Duodenal mucosa (tissue), 2 donors: ENCODE measurements around the gene GRID2.
"Not testable (repeated sequence)": the region's sequence is repeated elsewhere in the genome, so short reads cannot be mapped to it uniquely, and the experiment has no call there.

Experiments
- H3K27ac ChIP-seq: one replicate; pipeline ENCODE4 v1.7.0; 2013; ENCODE audit warnings: low read depth, low read length
- H3K27me3 ChIP-seq, 2 donors: one replicate each; pipeline ENCODE4 v1.7.0; 2013; ENCODE audit warnings: low read length in 2 of 2, control low read depth in 1 of 2; ENCODE audit not compliant: insufficient read depth in 2 of 2, control insufficient read depth in 1 of 2
- H3K36me3 ChIP-seq, 2 donors: one replicate each; pipeline ENCODE4 v1.7.0; 2013; ENCODE audit warnings: low read length in 2 of 2, control low read depth in 1 of 2; ENCODE audit not compliant: insufficient read depth in 2 of 2, control insufficient read depth in 1 of 2
- H3K4me1 ChIP-seq, 2 donors: one replicate each; pipeline ENCODE4 v1.7.0; 2013; ENCODE audit warnings: low read length in 2 of 2, control low read depth in 1 of 2; ENCODE audit not compliant: insufficient read depth in 2 of 2, control insufficient read depth in 1 of 2
- H3K4me3 ChIP-seq, 2 donors: one replicate each; pipeline ENCODE4 v1.7.0; 2013; ENCODE audit warnings: low read length in 2 of 2, low read depth in 1 of 2
- H3K9ac ChIP-seq, 2 donors: one replicate each; pipeline ENCODE4 v1.7.0; 2013; ENCODE audit warnings: low read length in 2 of 2, low read depth in 1 of 2
- H3K9me3 ChIP-seq, 2 donors: one replicate each; pipeline ENCODE4 v1.7.0; 2013; ENCODE audit warnings: low read length in 2 of 2, control low read depth in 1 of 2; ENCODE audit not compliant: control insufficient read depth in 1 of 2

The GRID2 gene

DNA sequence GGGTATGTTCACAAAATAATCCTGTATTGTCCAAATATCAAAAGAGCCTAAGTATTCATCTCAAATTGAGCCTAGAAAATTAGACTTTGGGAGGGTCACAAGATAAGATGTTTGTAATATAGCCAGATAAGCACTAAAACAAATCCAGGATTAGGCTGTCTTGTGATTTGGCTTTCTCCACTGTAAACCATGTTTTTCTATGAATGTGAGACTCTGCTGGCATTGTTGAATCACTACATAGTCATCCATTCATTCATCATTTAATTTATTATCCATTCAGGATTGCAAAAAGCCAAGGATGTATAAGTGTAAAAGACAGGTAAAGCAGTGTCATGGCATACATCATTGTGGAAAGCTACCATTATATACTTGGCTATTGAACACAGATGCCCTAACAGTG is 148.0 kb downstream of the GRID2 start:
- H3K4me1 ChIP-seq: no peaks in the 10 kb centered on the region
- no peak overlapping the region for H3K27ac ChIP-seq

DNA sequence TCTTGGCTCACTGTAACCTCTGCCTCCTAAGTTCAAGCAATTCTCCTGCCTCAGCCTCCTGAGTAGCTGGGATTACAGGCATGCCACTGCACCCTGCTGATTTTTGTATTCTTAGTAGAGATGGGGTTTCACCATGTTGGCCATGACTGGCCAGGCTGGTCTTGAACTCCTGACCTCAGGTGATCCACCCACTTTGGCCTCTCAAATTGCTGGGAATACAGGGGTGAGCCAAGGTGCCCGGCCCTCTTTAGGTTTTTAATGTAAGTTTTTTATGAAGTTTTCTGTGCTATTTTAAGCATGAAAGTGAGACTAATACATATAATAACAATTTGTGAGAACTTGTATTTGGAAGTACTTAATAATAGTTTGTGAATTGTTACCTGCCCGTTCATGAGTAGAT is 148.6 kb downstream of the GRID2 start:
- not testable (repeated sequence) for H3K9me3 ChIP-seq, H3K4me3 ChIP-seq, H3K9ac ChIP-seq, H3K27ac ChIP-seq, H3K36me3 ChIP-seq, H3K27me3 ChIP-seq, H3K4me1 ChIP-seq

More for the DNA sequence above, 148.0 kb downstream of the GRID2 start:
- H3K36me3 ChIP-seq: no peaks in the 10 kb centered on the region
- H3K9me3 ChIP-seq: no peaks in the 10 kb centered on the region
- H3K27me3 ChIP-seq: no peaks in the 10 kb centered on the region
- no peak overlapping the region for H3K4me3 ChIP-seq
- no peak overlapping the region for H3K9ac ChIP-seq

DNA sequence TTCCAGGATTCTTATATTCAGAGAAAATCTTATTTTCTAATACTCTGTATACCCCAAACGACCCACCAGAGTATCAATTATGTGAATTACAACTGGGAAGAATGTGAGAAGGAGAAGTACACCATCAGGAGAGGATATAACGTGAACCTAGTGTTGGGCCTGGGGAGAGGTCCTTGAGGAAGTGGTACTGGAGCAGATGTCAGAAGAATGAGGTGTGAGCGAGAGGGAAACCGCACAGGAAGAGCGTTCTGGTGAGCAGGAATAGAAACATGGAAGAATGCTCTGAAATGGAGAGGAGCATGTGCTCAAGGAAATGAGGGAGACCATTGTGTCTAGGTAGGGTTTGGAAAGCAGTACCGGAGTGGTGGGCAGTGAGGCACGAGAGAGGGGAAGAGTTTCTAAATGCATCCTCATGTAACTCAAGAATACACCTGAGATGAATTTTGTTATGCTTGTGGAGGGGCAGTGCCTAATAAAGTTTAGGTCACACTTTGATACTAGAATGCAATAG is 151.6 kb downstream of the GRID2 start:
- Histone ChIP-seq H3K9ac (no peak overlapping the region), H3K27me3 (no peaks in the 10 kb centered on the region), H3K27ac (no peak overlapping the region), H3K9me3 (no peaks in the 10 kb centered on the region), H3K36me3 (no peaks in the 10 kb centered on the region), H3K4me3 (no peak overlapping the region), H3K4me1 (no peaks in the 10 kb centered on the region)

DNA sequence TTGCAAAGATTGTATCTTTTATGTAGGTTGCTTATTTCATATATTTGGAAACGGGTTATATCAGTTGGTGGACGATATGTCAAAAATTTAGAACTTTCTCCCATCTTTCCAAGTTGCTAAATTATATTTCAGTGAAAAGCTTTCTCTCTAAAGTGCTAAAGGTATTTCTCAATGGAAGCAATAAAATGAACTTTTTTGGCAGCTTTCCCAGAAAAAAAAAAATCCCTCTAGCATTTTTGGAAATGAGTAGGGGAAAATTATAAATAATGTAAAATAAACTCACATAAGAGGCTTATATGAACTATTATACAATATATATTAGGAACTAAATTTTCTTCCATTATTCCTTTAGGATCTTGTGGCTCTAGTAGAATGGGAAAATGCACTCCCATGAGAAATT is 152.2 kb downstream of the GRID2 start:
- Histone ChIP-seq H3K27ac (no peak overlapping the region), H3K4me1 (no peaks in the 10 kb centered on the region), H3K36me3 (no peaks in the 10 kb centered on the region), H3K27me3 (no peaks in the 10 kb centered on the region), H3K9me3 (no peaks in the 10 kb centered on the region), H3K4me3 (no peak overlapping the region), H3K9ac (no peak overlapping the region)

DNA sequence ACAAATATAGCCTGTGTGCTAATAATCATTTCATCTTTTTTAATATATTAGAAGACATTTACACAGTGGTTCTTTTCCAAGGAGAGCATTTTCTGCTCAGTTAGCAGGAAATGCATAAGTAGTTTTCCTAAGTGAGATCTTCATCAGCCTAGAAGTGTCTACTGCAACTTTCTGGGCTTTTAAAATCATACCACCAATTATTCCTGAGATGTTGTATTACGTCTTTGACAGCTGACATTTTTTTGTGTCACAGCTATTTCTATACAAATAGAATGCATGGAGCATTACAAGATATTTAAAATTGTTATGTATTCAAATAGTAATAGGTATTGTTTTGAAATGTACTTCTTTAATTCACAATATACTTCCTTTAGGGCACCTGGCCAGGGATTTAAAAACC is 158.0 kb downstream of the GRID2 start:
- no peaks in the 10 kb centered on the region for H3K27me3 ChIP-seq
- H3K4me3 ChIP-seq: no peak overlapping the region
- H3K36me3 ChIP-seq: no peaks in the 10 kb centered on the region
- no peaks in the 10 kb centered on the region for H3K4me1 ChIP-seq
- no peak overlapping the region for H3K27ac ChIP-seq
- no peaks in the 10 kb centered on the region for H3K9me3 ChIP-seq
- no peak overlapping the region for H3K9ac ChIP-seq

DNA sequence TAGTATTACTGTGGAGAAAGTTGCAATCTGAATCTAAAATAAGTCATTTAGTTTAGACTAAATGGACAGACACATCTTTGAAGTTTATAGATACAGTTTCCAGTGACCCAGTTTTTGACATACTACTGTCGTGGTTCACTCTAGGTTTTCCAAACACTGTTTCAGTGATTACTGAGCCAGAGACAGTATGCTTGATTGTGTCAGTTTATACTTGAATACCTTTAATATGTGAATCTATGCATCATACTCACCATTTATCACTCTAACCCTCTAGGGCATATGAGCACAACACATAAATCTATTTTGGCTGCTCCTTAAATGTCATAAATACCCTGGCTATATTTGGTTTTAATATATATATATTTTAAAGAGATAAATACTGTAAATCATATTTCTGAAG is 173.5 kb downstream of the GRID2 start:
- Histone ChIP-seq H3K27ac (no peak overlapping the region), H3K4me3 (no peak overlapping the region), H3K9me3 (no peaks in the 10 kb centered on the region), H3K27me3 (no peaks in the 10 kb centered on the region), H3K36me3 (no peaks in the 10 kb centered on the region), H3K4me1 (no peaks in the 10 kb centered on the region), H3K9ac (no peak overlapping the region)

DNA sequence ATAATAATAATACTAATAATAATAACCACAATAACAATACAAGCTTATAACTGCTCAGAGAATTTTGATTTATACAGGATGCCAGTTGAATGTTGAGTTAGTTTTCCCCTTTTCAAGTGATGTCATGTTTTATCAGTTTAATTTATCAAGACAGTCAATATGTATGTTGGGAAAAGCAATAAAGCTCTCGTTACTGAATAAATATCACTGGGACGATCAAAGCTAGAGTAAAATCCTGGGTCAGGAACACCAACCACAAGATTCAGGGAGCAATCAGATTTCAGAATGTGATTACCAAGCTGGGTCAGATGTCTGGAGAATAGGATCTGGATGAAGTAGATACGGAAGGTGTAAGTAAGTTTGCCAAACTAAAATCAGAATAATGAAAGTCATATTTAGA is 179.6 kb downstream of the GRID2 start:
- Histone ChIP-seq H3K36me3 (no peaks in the 10 kb centered on the region), H3K4me1 (no peaks in the 10 kb centered on the region), H3K4me3 (no peak overlapping the region), H3K9me3 (no peaks in the 10 kb centered on the region), H3K27me3 (no peaks in the 10 kb centered on the region), H3K9ac (no peak overlapping the region), H3K27ac (no peak overlapping the region)

DNA sequence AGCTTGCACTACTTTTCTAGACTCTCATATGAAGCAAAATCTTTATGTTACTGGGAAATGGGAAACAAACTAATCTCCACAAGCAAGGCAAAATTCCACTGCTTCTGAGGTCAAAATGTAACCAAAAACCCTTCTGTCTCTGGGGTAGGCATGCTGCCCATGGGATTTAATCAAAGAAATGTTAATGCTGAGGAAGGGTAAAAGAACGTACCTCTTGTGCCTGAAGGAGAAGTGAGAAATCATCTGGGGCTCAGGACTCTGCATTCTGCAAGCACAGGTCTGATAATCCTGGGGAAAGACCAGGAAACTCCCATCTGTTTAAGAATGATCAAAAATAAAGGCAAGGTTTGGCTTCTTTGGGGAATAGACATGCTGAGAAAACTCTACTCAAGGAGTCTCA is 184.7 kb downstream of the GRID2 start:
- no peak overlapping the region for H3K9ac ChIP-seq
- no peak overlapping the region for H3K4me3 ChIP-seq
- no peaks in the 10 kb centered on the region for H3K9me3 ChIP-seq
- no peaks in the 10 kb centered on the region for H3K36me3 ChIP-seq
- no peak overlapping the region for H3K27ac ChIP-seq
- no peaks in the 10 kb centered on the region for H3K27me3 ChIP-seq
- H3K4me1 ChIP-seq: no peaks in the 10 kb centered on the region

DNA sequence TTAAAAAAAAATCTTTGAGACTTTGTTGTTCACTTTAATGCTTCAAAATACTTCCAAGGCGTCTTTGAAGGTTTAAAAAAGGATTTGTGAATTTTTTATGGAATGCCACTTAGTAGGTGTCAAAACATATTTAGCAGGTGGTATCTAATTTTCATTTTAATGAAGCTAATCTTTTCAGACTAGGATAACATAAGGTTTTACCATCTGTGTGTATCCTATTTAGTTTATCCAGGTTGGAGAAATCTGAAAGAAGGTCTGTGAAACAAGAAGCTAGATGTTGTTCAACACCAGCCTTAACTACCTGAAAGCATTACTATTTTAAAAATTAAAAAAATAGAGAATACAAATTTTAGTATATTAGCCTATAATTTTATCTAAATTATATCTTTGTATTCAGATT is 193.4 kb downstream of the GRID2 start:
- Histone ChIP-seq H3K27ac (no peak overlapping the region), H3K9ac (no peak overlapping the region), H3K36me3 (no peaks in the 10 kb centered on the region), H3K27me3 (no peaks in the 10 kb centered on the region), H3K4me3 (no peak overlapping the region), H3K9me3 (no peaks in the 10 kb centered on the region), H3K4me1 (no peaks in the 10 kb centered on the region)

DNA sequence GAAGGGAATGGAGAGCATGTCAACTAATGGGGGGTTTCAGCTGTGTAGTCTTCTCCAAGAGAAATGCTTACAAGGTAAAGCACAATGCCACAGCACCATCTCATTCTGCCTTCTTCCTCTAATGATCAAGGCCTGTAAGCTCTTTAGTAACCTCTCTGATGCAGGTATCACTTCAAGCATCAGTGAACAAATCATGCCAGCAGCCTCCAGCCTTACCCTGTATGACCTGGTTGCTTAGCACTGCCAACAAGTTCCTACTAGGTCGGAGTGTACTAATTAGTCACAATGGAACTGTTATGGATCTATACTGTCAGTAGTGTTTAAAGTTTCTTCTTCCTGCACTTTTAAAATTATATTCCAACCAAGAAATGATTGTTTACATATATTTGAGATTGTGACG is 197.7 kb downstream of the GRID2 start:
- no peak overlapping the region for H3K27ac ChIP-seq
- no peaks in the 10 kb centered on the region for H3K4me1 ChIP-seq
- no peaks in the 10 kb centered on the region for H3K9me3 ChIP-seq
- no peak overlapping the region for H3K9ac ChIP-seq
- H3K36me3 ChIP-seq: no peaks in the 10 kb centered on the region
- H3K27me3 ChIP-seq: no peaks in the 10 kb centered on the region
- H3K4me3 ChIP-seq: no peak overlapping the region

DNA sequence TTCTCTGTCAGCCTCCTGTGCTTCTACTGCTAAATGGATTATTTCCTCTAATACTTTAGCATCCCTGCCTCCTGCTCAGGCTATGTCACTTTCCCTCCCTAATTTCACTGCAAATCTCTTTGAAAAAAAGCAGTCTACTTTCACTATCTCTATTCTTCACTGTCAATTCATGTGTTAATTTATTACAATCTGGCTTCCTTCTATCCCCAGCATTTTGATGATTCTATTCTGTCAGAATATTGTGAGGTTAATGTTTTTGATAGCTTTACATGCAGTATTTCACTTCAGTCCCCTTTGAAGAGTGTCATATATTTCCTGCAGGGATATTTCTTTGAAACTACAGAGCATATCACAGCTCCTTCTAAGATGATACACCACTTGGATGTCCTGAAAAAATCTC is 203.2 kb downstream of the GRID2 start:
- no peak overlapping the region for H3K27ac ChIP-seq
- no peaks in the 10 kb centered on the region for H3K36me3 ChIP-seq
- no peak overlapping the region for H3K4me3 ChIP-seq
- H3K9me3 ChIP-seq: no peaks in the 10 kb centered on the region
- H3K27me3 ChIP-seq: no peaks in the 10 kb centered on the region
- no peaks in the 10 kb centered on the region for H3K4me1 ChIP-seq
- H3K9ac ChIP-seq: no peak overlapping the region
